ENCODE data around the gene RASSF8. TPM values are rescaled to one million over a fixed set of nuclear protein-coding genes. Genes with fewer than 3 reads are reported as not detected.

Gene RASSF8
- total RNA-seq, 1 experiment from 2014 or later = 9.2 TPM

- Histone ChIP-seq H3K9me2 (ENCODE audit: insufficient read depth) (no peaks in the 10 kb centered on the region), H3K4me3 (replicated peaks in 1 of 2; ENCODE audit: low read depth in 1 of 2, low read length in 2 of 2) (no peak overlapping the region), H3K4me2 (ENCODE audit: low read length) (no peak overlapping the region), H3K79me2 (ENCODE audit: insufficient read depth, low read length) (no peaks in the 10 kb centered on the region), H3K27ac (ENCODE audit: low read depth, low read length) (no peak overlapping the region), H4K20me1 (ENCODE audit: insufficient read depth) (no peaks in the 10 kb centered on the region), H3K36me3 (ENCODE audit: control insufficient read depth in 1 of 2, insufficient read depth in 2 of 2, low read length in 2 of 2) (no peaks in the 10 kb centered on the region), H3K9me3 (ENCODE audit: control insufficient read depth in 1 of 2, insufficient read depth in 1 of 2, low read depth in 1 of 2, low read length in 2 of 2) (no peaks in the 10 kb centered on the region), H3K4me1 (ENCODE audit: control insufficient read depth in 1 of 2, insufficient read depth in 2 of 2, low read length in 2 of 2) (peaks cover 5 to 21% of the 10 kb centered on the region in 2 experiments), H3K27me3 (ENCODE audit: insufficient read depth, low read length) (no peaks in the 10 kb centered on the region), H2AFZ (ENCODE audit: low read depth, low read length, poor library complexity, severe bottlenecking) (no peak overlapping the region), H3K9ac (ENCODE audit: low read length) (no peak overlapping the region)
- ChIA-PET CTCF (interaction anchor here (0.6 kb wide), 1 partner anchor 9 kb away, joined by 4 read pairs; no protein-coding TSS in a partner anchor), RAD21 (ENCODE audit: low non-redundant PET in 1 of 2, low total read pairs in 2 of 2, uncharacterized antibody in 2 of 2, unreplicated experiment in 2 of 2) (no interaction called here), POLR2A (no interaction called here)
- no TSS peak for BruUV-seq (replicated peaks)
- ATAC-seq (no peak), DNase-seq (ENCODE audit: low read depth, low spot score) (no peak)
- TF ChIP-seq ATF3 (IDR thresholded peaks at IDR 0.05) (no peak), SRF (IDR thresholded peaks at IDR 0.05; ENCODE audit: low read depth) (no peak), POLR2AphosphoS5 (IDR thresholded peaks at IDR 0.05; ENCODE audit: low read depth, low read length) (no peak), POLR2A (IDR thresholded peaks at IDR 0.05; ENCODE audit: borderline replicate concordance, extremely low read depth, insufficient read depth, insufficient read length) (no peak), EZH2phosphoT487 (IDR thresholded peaks at IDR 0.05; ENCODE audit: borderline replicate concordance) (no peak), EZH2 (IDR thresholded peaks at IDR 0.05) (no peak), SIN3A (IDR thresholded peaks at IDR 0.05; ENCODE audit: low read depth) (no peak), ZFX (IDR thresholded peaks at IDR 0.05) (no peak), EGR1 (IDR thresholded peaks at IDR 0.05; ENCODE audit: low read depth) (no peak), RAD21 (IDR thresholded peaks at IDR 0.05; ENCODE audit: low read depth) (no peak), FOSL1 (IDR thresholded peaks at IDR 0.05; ENCODE audit: low read depth) (no peak), TCF7L2 (IDR thresholded peaks at IDR 0.05; ENCODE audit: borderline replicate concordance, extremely low read depth, insufficient read depth, insufficient read length) (no peak)
- TF ChIP-seq, protein P1, sequence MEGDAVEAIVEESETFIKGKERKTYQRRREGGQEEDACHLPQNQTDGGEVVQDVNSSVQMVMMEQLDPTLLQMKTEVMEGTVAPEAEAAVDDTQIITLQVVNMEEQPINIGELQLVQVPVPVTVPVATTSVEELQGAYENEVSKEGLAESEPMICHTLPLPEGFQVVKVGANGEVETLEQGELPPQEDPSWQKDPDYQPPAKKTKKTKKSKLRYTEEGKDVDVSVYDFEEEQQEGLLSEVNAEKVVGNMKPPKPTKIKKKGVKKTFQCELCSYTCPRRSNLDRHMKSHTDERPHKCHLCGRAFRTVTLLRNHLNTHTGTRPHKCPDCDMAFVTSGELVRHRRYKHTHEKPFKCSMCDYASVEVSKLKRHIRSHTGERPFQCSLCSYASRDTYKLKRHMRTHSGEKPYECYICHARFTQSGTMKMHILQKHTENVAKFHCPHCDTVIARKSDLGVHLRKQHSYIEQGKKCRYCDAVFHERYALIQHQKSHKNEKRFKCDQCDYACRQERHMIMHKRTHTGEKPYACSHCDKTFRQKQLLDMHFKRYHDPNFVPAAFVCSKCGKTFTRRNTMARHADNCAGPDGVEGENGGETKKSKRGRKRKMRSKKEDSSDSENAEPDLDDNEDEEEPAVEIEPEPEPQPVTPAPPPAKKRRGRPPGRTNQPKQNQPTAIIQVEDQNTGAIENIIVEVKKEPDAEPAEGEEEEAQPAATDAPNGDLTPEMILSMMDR (IDR thresholded peaks at IDR 0.05 in 2 of 3, conservative IDR thresholded peaks at IDR 0.05 in 1 of 3; ENCODE audit: borderline replicate concordance in 1 of 3, insufficient read depth in 1 of 3, low read depth in 2 of 3, low read length in 2 of 3) = no peak
- TF ChIP-seq, protein P2, sequence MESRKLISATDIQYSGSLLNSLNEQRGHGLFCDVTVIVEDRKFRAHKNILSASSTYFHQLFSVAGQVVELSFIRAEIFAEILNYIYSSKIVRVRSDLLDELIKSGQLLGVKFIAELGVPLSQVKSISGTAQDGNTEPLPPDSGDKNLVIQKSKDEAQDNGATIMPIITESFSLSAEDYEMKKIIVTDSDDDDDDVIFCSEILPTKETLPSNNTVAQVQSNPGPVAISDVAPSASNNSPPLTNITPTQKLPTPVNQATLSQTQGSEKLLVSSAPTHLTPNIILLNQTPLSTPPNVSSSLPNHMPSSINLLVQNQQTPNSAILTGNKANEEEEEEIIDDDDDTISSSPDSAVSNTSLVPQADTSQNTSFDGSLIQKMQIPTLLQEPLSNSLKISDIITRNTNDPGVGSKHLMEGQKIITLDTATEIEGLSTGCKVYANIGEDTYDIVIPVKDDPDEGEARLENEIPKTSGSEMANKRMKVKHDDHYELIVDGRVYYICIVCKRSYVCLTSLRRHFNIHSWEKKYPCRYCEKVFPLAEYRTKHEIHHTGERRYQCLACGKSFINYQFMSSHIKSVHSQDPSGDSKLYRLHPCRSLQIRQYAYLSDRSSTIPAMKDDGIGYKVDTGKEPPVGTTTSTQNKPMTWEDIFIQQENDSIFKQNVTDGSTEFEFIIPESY (IDR thresholded peaks at IDR 0.05; ENCODE audit: extremely low read depth, insufficient replicate concordance, low read length) = no peak
- intact Hi-C loops (cut with micrococcal nuclease) = no loop called here
These were observed 136.7 kb downstream of the RASSF8 start for GRCh38 chr12:26095186-26095585.

Measured in HCT116 (cell line).